Occipital lobe (tissue), 2 donors: ENCODE measurements around the gene SKIDA1. TPM values are rescaled to one million over a fixed set of nuclear protein-coding genes. Genes with fewer than 3 reads are reported as not detected.

Experiments used
- DNase-seq: peaks from one replicate; lab custom pipeline; 2025; lab: John Stamatoyannopoulos, UW
- total RNA-seq: library from RNA; depleted of rRNA; stranded (reverse); fragments of >200 nt; gene quantifications from one replicate; pipeline ENCODE4 v1.2.3, GENCODE V29; 2014

SKIDA1 gene
- total RNA-seq, 1 donor from 2014 or later: 9.4 TPM

DNA sequence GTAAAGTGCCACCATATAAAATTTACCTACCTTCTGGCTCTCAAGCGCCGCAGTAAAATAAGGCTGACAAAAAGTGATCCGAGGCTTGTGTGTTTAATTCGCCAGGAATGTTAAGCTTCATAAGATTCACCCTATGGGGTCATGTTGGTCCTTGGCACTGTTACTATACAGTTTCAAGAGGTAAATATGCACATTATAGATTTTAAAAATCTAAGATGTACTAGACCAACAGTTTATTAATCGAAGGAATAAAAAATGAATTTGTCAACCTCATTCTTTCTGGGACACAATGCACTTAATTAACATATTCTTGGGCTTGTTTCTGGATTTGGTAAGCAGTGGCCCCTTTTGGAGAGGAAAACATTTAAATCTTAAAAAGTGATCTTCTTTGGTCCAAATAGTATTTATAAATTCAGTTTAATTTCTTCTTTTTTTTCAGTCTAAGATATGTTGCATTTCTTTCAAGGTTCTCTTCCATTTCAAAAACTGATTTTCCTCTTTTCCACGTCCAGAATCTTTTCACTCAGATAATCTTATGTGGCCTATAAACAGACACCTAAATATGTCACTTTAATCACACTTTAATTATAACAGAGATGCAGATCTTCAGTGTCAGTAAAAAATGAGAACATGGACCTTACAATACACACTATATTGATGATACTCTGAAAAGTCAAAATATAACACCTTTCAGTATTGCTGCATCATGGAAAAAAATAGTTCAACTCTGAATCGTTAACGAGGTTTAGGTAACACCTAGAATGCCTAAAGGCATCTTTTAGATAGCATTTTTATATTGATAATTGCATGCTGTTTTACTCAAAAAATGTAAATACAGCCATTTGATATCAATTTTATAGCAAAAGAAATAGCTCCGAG is 3.8 kb upstream of the SKIDA1 start:
- no peak for DNase-seq

GRCh38 chr10:21528236-21529031 is 3.0 kb upstream of the SKIDA1 start:
- DNase-seq: no peak

DNA sequence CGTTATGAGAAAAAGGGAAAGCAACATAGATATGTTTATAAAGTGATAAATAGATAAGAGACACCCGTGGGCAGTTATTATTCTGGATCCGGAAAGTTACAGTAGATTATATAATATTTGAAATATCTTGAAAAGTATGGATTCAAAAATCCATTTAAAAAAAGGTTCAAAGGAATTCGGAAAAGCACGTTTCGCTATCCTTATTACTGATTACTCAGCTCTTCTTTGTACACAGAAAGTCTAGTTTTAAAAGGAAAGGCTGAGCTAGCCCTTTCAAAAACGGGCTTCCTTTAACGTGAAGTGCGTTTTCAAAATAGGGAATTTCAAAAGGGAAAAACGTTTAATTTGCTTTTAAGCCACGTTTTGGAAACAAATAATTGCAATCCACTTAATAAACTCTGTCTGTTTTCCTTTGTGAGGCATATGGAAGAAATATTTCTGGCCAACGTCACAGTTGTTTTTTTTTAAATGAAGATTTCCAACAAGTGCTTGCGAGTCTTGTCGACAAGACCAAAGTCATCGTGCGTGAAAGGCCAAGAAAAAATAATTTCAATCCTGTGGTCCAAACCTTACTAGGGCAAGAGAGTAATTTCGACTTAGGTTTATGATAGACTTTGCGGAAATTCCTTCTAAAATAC is 2.2 kb upstream of the SKIDA1 start:
- no peak for DNase-seq

- peak; percentile 47 for DNase-seq
Measured at GRCh38 chr10:21526860-21527597, 1.5 kb upstream of the SKIDA1 start.

GRCh38 chr10:21526188-21526859 is 842 bp upstream of the SKIDA1 start:
- peak; percentile 79 for DNase-seq

GRCh38 chr10:21524526-21525366 is 736 bp downstream of the SKIDA1 start:
- no peak for DNase-seq

- no peak for DNase-seq
Measured at GRCh38 chr10:21524131-21524525, 1.4 kb downstream of the SKIDA1 start.

- no peak for DNase-seq
Measured at GRCh38 chr10:21523557-21524008, 1.9 kb downstream of the SKIDA1 start.

GRCh38 chr10:21522631-21523406 is 2.7 kb downstream of the SKIDA1 start:
- no peak for DNase-seq

- DNase-seq: no peak
Measured at GRCh38 chr10:21521751-21522533, 3.5 kb downstream of the SKIDA1 start.

GRCh38 chr10:21520949-21521348 is 4.5 kb downstream of the SKIDA1 start:
- DNase-seq: no peak

GRCh38 chr10:21520509-21520908 is 5.0 kb downstream of the SKIDA1 start:
- DNase-seq: no peak

- DNase-seq: no peak
Measured at GRCh38 chr10:21519941-21520436, 5.5 kb downstream of the SKIDA1 start.

DNA sequence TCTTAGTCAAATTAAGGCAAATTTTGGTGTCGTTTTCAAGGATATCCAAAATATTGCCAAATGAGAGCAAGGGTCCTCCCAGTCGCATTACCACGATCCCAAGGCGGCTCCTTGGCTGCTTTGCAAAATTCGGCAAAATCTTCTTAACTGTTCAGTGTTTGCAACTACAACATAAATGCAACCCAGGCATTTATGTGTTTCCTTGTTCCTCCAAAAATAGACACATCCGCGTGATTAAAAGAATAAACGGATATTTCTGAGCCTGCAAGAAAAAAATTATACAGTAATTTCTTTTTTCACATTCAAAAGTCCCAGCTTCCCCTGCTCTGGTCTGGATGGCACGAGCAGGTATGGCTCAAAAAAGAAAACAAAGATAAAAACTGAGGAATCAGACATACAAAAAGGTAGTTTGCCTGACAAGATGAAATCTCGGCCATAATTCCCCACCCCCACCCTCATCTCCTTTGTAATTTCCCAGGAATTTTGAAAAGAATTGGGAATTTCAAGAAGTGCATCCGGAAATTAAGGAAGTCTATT is 6.0 kb downstream of the SKIDA1 start:
- no peak for DNase-seq

DNA sequence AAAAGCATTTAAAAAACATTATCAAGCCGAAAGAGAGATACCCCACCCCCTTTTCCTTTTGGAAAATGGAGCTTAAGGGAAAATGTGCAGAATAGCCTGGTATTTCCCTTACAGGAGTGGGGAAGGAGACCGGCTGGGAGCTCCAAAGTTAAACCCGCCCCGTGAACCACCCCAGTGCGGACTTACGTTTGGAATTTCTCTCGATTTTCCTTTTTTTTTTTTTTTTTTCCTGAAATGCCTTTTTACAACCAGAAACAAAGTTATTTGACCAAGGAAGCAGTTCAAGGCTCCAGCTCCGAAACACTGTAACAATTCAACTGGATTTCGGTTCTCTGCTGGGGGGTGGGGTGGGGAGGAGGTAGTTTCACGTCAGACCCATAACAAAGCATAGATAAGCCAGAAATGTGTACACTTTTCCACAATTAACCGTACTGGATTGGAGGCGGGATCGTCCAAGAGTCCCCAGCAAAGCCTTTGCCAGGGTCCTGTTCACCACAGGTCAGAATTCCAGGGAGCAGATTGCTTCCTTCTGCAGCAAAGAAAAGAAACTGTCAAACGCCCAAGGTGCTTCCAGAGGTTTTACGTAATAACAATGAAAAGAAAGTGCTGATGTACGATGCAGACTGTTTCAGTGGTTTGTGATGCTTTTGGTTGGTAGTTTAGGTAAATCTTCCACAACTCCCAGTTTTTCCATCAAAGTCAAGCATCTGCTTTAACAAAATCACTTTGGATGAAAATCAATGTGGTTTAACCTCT is 6.7 kb downstream of the SKIDA1 start:
- DNase-seq: no peak

GRCh38 chr10:21518149-21518640 is 7.3 kb downstream of the SKIDA1 start:
- no peak for DNase-seq
